Middle frontal gyrus (tissue), 1 donor: ENCODE measurements around the gene PGGHG.
"Not testable (repeated sequence)": the region's sequence is repeated elsewhere in the genome, so short reads cannot be mapped to it uniquely, and the experiment has no call there.

Source experiments
- DNase-seq: peaks from one replicate; pipeline ENCODE4 v3.0.0-alpha.2; 2015; ENCODE audit warnings: low spot score; ENCODE audit errors: extremely low spot score

Gene PGGHG

GRCh38 chr11:297586-298405, 8.9 kb downstream of the PGGHG start:
- no peak for DNase-seq

GRCh38 chr11:298406-299065, 9.6 kb downstream of the PGGHG start:
- DNase-seq = no peak

GRCh38 chr11:299081-299891, 10.4 kb downstream of the PGGHG start, which contains the start of gene IFITM5:
IFITM5 (minus strand) TSS chr11:299526; CDS start chr11:299490, 36 bp downstream.
- no peak for DNase-seq

GRCh38 chr11:299951-300735, 11.2 kb downstream of the PGGHG start:
- no peak for DNase-seq

- DNase-seq = no peak
These were observed 14.4 kb downstream of the PGGHG start for GRCh38 chr11:303363-303762.

GRCh38 chr11:304061-304506, 15.2 kb downstream of the PGGHG start:
- DNase-seq = no peak

- DNase-seq = peak; percentile 38
These were observed 16.3 kb downstream of the PGGHG start for GRCh38 chr11:304915-305843.

- no peak for DNase-seq
These were observed 16.9 kb downstream of the PGGHG start for GRCh38 chr11:305844-306211.

GRCh38 chr11:306645-307371, 17.9 kb downstream of the PGGHG start:
- DNase-seq = no peak

GRCh38 chr11:307766-308708, 19.1 kb downstream of the PGGHG start, which contains the start of gene IFITM2:
IFITM2 (plus strand) TSS chr11:307816; CDS start chr11:308193, 377 bp downstream.
- not testable (repeated sequence) for DNase-seq

- not testable (repeated sequence) for DNase-seq
These were observed 20.1 kb downstream of the PGGHG start for GRCh38 chr11:308740-309665.

GRCh38 chr11:309979-310572, 21.1 kb downstream of the PGGHG start:
- DNase-seq = not testable (repeated sequence)

- not testable (repeated sequence) for DNase-seq
These were observed 22.3 kb downstream of the PGGHG start for GRCh38 chr11:311013-311748.

GRCh38 chr11:312092-312816, 23.3 kb downstream of the PGGHG start:
- DNase-seq = no peak

- no peak for DNase-seq
These were observed 24.4 kb downstream of the PGGHG start for GRCh38 chr11:313304-313786.
